Stimulated activated CD8-positive, alpha-beta memory T cell treated with anti-CD3 and anti-CD28 coated beads, Interleukin-12 subunit alpha, Interleukin-12 subunit beta, amount 100 ng/mL, for 24 hours (primary cell): Measurements from ENCODE around the gene XBP1.
"Not testable (repeated sequence)": the region's sequence is repeated elsewhere in the genome, so short reads cannot be mapped to it uniquely, and the experiment has no call there.

Experiments
- DNase-seq: peaks from one replicate; pipeline ENCODE4 v3.0.0-alpha.2; 2020; ENCODE audit errors: extremely low read depth

XBP1 gene

DNA sequence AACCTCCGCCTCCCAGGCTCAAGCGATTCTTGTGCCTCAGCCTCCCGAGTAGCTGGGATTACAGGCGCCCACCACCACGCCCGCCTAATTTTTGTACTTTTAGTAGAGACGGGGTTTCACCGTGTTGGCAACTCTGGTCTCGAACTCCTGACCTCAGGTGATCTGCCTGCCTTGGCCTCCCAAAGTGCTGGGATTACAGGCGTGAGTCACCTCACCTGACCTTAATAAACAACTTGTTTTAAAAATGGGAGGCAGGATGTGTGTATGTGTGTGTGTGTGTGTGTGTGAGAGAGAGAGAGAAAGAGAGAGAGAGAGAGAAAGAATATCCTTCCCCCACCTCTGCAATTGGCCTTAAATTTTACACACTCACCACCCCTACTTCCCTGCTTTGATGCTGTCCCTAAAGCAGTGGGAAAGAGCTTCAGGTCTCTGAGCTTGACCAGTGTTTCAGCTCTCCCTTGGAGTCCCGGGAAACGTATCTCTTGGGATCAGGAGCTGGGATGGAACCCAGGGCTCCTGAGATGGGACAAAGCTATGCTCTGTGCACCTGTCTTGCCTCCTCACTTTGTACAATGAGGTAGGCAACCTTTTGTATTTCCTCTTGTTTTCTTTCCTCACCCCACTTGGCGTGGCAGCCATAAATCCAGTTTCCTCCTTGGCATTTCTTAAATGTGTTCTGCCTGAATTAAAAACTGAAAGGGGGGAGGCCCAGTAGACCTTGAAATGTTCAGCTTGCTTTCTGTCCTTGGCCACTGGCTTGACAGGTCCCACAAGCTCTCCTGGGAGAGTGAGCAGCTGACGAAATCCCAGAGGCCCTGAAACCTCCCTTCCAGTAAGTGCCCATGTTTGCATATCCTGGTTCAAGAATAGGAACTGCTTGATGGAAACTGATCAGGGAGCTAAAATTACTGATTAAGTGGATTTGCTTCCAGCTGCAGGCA, 17.8 kb upstream of the XBP1 start:
- no peak for DNase-seq

DNA sequence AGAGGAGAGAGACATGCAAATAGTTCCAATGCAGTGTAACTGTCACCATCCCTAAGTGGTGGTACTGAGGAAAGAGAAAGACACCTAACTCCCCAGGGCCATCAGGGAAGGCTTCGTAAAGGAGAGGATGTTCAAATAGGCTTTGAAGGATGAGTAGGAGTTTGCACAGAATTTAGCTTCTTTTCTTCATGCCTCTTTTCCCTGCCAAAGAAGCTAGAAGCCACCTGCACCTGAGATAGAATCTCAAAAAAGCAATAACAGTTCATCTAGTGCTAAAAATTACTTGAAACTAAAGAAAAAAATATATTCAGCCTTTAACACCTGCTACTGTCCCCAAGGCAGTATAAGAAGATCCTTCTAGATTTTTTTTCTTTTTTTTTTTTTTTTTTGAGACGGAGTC, 16.7 kb upstream of the XBP1 start:
- no peak for DNase-seq

DNA sequence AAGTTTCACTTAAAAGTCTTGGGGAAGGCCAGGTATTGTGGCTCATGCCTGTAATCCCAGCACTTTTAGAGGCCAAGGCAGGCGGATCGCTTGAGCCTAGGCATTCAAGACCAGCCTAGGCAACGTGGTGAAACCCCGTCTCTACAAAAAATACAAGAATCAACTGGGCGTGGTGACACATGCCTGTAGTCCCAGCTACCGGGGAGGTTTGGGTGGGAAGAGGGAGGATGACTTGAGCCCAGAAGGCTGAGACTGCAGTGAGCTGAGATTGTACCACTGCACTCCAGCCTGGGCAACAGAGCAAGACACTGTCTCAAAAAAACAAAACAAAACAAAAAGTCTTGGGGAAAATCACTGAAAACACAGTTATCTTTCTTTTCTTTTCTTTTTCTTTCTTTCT, 15.4 kb upstream of the XBP1 start:
- DNase-seq, result no peak

DNA sequence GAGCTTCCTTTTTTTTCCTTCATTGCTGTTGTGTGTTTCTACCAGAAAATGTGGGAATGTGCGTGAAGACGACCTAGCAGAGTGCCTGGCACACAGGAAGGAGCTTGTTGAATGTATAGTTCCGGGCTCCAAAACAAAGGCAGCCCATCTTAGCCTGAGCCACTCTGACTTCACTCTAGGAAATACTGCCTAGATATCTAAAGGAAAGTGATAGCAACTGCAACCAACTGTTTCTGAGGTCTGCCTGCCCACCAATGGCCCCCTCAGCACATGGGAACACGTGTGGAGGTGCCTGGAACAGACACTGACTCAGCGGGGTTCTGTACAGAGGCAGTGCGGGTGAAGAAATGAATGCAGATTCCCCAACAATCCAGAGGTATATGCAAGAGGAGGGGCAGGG, 14.7 kb upstream of the XBP1 start:
- DNase-seq, result no peak

DNA sequence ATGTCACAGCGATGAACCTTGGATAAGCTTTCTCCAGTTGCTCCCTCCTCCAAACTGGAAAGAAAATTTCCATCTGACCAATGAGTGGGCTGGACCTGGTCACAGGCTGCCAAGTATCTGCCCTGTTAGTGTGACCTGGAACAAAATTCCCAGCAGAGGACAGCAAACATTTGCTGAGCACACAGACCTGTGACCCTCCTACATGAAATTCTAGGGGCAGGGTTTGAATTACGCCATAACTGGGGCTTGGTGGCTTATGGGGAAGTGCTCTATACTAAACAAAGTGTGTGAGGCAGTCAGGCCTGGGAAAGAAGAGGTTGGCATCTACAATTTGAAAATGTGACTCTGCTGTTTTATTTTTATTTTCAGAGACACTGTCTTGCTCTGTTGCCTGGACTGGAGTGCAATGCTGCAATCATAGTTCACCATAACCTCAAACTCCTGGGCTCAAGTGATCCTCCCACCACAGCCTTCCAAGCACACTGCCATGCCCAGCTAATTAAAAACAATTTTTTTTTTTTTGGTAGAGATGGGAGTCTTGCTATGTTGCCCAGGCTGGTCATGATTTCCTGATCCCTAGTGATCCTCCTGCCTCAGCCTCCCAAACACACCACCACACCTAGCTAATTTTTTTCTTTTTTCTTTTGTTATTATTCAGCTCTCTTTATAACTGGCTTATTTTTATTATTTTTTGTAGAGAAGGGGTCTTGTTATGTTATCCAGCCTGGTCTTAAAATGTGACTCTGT, 13.6 kb upstream of the XBP1 start:
- DNase-seq, result no peak

DNA sequence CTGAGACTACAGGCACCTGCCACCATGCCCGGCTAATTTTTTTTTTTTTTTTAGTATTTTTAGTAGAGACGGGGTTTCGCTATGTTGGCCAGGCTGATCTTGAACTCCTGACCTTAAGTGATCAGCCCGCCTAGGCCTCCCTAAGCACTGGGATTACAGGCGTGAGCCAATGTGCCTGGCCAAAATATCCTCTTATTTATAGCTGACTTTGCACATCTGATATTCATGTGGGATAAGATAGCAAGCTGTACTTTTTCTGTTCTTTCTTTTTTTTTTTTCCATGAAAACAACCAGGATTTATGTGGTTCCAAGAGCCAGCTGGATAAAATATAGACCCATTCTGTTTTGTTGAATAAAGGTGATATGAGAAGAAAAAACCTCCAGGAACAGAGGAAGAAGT, 12.1 kb upstream of the XBP1 start:
- DNase-seq, result no peak

DNA sequence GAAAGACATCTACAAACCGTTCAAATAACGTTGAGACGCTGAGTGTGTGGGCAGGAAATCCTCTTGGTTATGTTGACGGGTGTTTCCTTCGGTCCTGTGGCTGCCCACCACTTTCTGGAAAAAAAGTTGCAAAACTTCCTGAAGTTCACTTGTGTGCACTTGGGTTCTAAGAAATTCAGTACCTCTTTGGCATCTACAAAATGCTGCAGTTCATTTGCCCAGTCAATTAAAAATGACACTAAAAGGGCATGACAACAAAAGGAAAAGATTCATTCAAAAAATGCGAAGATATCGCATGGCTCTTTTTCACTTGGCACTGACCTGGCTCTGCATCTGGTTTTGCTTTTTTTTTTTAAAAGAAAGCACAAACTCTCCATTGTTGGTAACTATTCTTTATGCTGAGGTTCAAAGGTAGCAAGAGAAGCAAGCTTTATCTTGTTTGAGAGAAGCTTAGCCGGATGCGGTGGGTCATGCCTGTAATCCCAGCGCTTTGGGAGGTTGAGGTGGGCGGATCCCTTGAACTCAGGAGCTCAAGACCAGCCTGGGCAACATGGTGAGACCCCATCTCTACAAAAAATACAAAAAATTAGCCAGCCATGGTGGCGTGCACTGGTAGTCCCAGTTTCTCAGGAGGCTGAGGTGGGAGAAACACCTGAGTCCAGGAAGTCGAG, 10.6 kb upstream of the XBP1 start:
- no peak for DNase-seq

DNA sequence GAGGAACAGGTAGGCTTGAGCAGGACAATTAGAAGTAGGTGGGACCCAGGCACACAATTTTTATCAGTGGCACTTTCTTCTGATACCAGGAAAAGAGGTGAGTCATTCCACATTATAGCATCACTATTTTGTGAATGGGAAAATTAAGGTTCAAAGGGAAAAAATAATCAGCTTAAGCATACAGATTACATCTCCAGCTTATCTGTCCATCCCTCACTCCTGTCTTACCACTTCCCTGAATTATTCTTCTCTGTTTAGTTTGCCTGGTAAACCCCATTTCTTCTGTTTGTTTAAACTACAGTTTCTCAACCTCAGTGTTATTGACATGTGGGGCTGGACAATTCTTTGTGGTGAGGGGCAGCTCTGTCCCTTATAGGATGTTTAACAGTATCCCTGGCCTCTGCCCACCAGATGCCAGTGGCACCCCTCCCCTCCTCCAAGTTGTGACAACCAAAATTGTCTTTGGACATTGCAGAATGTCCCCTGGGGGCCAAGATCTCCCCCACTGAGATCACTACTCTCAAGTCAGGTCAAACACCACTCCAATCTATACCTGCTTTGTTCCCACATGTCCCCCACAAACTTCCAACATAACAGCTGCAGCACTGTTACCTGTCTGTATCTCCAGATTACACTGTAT, 8.5 kb upstream of the XBP1 start:
- DNase-seq, result no peak

DNA sequence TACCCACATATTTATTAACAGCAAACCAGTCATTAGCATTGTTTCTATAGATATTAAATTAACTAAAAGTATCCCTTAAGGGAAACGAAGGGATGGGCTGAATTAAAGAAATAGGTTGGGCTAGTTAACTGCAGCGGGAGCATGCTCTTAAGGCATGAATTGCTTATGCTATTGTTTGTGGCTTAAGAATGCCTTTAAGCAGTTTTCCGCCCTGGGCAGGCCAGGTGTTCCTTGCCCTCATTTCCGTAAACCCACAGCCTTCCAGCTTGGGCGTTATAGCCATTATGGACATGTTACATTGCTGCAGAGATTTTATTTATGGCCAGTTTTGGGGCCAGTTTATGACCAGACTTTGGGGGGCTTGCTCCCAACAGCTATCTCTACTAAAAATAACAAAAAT, 5.1 kb upstream of the XBP1 start:
- not testable (repeated sequence) for DNase-seq

DNA sequence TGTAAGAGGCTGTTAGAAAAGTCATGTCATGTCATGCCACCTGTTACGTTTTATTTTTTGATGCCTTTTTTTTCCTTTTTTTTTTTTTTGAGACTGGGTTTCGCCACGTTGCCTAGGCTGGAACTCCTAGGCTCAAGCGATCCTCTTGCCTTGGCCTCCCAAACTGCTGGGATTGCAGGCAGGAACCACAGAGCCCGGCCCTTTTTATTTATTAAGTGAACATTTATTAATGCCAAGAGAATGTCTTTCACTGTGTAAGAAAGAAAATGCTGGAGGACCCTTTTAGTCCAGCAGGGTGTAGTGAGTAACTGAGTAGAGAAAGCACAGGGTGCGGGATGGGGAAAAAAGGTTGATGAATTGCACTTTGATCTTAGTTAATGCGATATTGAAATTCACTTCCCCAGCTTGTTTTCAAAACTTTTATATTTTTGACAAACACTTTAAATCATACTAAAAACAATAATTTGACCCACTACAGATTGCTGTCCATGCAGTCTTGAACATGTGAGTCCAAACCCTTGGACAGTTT, 2.3 kb upstream of the XBP1 start:
- DNase-seq, result no peak

DNA sequence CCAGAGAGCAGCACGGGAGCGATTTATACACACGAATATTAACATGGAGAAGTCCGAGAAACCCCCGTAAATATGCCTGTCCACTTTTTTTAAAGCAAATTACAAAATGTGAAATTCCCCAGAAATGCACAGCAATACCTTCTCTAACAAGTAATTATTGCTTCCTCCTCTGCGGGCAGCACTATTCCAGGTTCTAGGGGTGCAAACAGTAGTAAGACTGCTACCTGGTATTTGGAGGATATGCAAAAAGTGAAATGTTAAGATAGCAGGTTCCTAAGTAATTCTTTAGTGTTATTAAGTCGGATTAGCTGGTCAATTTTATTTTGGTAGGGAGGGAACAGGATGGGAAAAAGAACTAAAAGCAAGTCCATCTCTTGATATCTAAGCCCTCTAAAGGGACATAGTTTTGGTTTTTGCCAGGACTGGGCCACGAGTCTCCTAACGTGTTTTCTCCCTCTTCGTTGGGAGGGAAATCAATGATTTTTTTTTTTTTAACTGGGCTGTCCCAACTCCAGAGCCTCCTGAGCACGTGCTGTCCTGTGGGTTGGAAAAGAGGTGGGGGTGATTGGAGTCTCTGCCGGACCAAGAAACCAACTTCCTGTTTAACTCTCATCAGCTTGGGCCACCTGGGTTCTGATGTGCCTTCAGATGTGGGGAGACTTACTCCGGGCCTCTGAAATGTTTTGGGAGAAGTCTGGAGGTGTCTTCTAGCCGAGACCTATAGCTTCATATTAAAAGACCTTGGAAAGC, 1.7 kb upstream of the XBP1 start:
- no peak for DNase-seq

DNA sequence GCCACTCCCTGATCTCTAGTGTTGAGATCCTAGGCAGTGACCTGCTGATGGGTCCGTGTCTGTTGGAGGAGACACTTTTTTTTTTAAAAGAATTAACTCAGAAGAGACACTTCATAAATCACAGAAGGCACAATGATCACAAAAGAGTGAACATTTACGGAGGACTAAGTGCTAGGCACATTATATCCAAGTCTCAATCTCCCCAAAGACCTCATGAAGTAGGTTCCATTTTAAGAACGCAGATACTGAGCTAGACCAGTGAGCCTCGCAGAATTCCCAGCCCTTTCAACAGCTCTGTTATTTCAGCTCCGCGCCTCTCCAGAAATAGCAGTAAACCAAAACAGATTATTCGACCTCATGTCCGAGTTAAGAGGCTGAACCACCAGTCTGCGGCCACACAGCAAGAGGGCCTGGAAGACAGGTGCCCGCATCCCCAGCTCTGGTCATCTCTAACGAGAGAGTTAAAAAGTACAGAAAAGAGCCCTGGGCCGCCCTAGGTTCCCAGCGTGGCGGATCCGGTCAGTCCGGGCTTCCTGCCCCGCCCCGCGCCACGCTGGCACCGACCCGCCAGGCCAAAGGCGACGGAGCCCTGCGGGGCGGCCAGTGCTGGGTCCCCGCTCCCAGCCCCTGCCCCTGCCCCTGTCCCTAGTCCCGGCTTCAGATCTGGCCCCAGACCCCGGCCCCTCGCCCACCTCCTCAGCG, 612 bp downstream of the XBP1 start:
- DNase-seq, result no peak

DNA sequence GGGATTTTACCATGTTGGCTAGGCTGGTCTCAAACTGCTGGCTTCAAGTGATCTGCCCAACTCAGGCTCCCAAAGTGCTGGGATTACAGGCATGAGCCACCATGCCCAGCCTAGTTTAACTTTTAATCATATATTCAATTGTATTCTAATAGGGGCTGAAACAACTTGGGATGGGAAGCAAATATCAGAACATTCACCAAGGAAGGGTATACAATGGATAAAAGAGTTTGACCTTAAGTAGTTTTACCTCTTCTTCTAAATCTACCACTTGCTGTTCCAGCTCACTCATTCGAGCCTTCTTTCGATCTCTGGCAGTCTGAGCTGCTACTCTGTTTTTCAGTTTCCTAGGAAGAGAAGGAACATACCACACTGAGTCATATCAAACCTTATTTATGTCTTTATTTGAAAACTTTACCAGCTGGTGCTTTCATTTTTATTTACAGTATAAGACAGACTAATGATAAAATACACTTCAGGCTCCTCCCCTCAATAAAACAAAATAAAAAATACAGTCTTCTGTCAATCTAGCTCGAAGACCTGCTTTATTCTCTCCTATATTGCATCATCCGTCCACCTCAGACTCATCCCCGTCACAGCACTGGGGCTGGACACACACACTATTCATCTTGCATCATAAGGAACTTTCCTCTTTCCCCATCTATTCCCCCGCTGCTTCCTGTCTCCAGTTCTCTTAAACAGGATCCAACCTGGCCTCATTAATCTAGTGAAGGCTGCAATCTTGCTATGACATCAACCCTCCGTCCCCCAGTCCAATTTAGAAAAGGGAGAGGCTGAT, 1.4 kb downstream of the XBP1 start:
- no peak for DNase-seq

DNA sequence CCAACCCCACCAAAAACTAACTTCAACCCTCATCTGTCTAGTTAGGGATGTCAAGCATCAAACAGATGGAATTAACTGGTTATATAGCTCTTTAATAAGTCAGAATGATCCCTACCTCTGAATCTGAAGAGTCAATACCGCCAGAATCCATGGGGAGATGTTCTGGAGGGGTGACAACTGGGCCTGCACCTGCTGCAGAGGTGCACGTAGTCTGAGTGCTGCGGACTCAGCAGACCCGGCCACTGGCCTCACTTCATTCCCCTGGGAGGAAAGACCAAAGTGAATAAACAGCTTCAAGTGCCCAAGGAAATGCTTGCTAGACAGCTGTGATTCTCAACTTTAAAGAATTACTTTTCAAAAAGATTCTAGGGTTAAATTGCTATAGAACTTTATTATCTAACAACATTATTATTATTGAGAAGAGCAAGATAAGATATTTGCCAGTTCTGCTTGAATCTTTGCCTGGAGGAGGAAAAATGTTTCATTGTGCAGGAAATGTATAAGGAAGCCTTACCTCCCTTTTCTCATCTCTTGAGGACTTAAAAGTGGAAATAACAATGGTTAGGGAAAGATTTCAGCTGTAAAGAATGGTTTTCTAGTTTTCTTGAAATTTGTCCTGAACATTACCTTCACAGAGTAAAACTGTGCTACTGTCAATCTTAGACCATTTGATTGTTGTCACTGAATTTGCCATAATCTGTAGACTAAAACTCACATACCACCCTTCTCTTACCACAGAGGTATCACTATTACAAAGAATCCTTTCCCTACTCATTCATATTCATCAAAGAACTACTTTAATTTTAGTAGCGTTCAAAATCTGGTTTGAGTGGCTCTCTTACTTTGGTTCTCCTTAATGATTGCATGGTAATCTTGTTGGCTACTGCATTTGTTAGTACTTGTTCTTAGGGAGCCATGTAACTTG, 4.2 kb downstream of the XBP1 start:
- no peak for DNase-seq

DNA sequence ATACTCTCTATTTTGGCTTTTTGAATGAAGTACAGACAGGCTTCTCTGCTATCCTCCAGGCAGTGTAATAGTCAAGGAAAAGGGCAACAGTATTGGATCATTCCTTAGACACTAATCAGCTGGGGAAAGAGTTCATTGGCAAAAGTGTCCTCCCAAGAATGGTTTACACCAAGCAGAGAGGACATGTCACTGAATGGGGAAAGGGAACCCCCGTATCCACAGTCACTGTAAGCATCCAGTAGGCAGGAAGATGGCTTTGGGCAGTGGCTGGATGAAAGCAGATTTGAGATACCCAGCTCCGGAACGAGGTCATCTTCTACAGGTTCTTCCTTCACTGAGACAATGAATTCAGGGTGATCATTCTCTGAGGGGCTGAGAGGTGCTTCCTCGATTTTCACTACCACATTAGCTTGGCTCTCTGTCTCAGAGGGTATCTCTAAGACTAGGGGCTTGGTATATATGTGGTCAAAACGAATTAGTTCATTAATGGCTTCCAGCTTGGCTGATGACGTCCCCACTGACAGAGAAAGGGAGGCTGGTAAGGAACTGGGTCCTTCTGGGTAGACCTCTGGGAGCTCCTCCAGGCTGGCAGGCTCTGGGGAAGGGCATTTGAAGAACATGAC, 5.2 kb downstream of the XBP1 start:
- no peak for DNase-seq

DNA sequence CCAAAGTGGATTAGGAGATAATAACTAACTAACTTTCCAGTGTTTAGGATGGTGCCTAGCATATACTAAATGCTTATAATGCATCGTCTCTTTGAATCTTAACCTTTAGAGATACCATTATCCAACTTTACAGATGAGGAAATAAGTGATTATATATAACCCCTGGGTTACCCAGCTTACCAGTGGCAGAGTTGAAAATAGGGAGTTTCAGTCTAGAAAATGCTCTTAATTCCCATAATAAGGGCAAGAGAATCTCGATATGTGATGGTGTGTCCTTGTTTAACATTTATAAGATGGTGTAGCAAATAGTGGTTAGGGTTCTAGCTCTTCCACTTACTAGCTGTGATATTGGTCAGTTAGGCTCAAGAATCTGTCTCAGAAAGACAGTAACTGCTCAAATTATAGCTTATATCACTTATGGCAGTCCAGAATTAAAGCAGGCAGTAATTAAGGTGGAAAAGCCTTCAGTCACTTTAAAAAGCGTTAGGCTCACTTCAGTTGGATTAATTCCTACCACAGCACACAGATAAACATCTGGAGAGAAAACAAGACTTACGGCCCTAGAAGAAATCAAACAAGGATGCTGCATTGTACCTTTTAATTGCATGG, 6.3 kb downstream of the XBP1 start:
- DNase-seq, result no peak

DNA sequence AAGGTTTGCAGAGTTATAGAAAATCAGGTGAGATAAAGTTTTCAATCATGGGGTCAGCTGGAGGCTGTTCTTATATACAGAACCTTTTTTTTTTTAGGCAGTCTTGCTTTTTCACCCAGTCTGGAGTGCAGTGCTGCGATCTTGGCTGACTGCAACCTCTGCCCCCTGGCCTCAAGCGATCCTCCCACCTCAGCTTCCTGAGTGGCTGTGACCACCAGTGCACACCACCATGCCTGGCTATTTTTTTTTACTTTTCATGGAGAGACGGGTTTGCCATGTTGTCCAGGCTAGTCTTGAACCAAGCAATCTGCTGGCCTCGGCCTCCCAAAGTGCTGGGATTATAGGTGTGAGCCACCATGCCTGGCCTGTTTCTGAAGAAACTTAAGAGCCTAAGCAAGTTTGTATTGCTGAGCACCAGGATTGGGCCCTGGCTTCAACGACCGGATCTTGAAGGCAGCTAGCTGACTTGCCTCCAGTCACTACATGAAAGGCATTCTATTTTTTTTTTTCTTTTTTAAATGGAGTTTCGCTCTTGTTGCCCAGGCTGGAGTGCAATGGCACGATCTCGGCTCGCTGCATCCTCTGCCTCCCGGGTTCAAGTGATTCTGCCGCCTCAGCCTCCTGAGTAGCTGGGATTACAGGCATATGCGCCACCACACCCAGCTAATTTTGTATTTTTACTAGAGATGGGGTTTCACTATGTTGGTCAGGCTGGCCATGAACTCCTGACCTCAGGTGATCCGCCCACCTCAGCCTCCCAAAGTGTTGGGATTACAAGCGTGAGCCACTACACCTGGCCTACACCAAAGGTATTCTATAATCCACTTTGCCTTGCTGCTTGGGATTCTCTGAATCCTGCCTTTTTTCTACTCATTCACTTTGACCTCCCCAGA, 7.6 kb downstream of the XBP1 start:
- no peak for DNase-seq
